ENCODE measurements around the gene ADGRG6.

DNA sequence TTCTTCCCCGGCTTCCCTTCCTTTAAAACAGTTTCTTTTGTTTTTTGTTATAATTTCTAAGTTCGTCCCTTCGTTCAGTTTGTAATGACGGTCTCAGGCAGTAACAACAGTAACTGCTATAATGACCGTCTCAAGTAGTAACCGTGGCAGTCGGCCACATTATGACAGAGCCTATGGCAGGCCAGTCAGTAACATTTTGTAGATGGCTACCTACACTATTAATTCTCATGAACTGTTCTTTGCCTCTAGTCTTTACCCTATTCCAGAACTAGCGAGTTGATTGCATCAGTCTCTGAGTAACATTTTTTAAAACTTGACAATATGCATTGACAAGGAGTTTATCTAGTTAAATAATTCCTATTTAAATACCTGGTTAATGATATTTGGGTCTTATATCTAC lies 43.0 kb upstream of the ADGRG6 start:
- TF ChIP-seq ESRRA (IDR thresholded peaks at IDR 0.05; ENCODE audit: low read length) (no peak), EZH2 (IDR thresholded peaks at IDR 0.05; ENCODE audit: borderline replicate concordance, control insufficient read depth, low read depth, low read length) (no peak), MXI1 (IDR thresholded peaks at IDR 0.05; ENCODE audit: low read depth, low read length) (no peak), FOXM1 (IDR thresholded peaks at IDR 0.05; ENCODE audit: low read depth, low read length) (no peak), TARDBP (IDR thresholded peaks at IDR 0.05; ENCODE audit: borderline replicate concordance) (no peak), POLR2A (IDR thresholded peaks at IDR 0.05; ENCODE audit: low read depth, low read length) (no peak), CEBPB (IDR thresholded peaks at IDR 0.05; ENCODE audit: borderline replicate concordance in 1 of 2, low read depth in 2 of 2, low read length in 2 of 2) (no peak)
- TF ChIP-seq, protein P1, sequence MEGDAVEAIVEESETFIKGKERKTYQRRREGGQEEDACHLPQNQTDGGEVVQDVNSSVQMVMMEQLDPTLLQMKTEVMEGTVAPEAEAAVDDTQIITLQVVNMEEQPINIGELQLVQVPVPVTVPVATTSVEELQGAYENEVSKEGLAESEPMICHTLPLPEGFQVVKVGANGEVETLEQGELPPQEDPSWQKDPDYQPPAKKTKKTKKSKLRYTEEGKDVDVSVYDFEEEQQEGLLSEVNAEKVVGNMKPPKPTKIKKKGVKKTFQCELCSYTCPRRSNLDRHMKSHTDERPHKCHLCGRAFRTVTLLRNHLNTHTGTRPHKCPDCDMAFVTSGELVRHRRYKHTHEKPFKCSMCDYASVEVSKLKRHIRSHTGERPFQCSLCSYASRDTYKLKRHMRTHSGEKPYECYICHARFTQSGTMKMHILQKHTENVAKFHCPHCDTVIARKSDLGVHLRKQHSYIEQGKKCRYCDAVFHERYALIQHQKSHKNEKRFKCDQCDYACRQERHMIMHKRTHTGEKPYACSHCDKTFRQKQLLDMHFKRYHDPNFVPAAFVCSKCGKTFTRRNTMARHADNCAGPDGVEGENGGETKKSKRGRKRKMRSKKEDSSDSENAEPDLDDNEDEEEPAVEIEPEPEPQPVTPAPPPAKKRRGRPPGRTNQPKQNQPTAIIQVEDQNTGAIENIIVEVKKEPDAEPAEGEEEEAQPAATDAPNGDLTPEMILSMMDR (IDR thresholded peaks at IDR 0.05 in 2 of 3, conservative IDR thresholded peaks at IDR 0.05 in 1 of 3; ENCODE audit: control insufficient read depth in 2 of 3, extremely low read depth in 1 of 3, insufficient read depth in 1 of 3, low read depth in 3 of 3, low read length in 3 of 3), result no peak
- TF ChIP-seq, protein P2, sequence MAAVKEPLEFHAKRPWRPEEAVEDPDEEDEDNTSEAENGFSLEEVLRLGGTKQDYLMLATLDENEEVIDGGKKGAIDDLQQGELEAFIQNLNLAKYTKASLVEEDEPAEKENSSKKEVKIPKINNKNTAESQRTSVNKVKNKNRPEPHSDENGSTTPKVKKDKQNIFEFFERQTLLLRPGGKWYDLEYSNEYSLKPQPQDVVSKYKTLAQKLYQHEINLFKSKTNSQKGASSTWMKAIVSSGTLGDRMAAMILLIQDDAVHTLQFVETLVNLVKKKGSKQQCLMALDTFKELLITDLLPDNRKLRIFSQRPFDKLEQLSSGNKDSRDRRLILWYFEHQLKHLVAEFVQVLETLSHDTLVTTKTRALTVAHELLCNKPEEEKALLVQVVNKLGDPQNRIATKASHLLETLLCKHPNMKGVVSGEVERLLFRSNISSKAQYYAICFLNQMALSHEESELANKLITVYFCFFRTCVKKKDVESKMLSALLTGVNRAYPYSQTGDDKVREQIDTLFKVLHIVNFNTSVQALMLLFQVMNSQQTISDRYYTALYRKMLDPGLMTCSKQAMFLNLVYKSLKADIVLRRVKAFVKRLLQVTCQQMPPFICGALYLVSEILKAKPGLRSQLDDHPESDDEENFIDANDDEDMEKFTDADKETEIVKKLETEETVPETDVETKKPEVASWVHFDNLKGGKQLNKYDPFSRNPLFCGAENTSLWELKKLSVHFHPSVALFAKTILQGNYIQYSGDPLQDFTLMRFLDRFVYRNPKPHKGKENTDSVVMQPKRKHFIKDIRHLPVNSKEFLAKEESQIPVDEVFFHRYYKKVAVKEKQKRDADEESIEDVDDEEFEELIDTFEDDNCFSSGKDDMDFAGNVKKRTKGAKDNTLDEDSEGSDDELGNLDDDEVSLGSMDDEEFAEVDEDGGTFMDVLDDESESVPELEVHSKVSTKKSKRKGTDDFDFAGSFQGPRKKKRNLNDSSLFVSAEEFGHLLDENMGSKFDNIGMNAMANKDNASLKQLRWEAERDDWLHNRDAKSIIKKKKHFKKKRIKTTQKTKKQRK (IDR thresholded peaks at IDR 0.05; ENCODE audit: low read depth, low read length), result no peak
- TF ChIP-seq, protein P3, sequence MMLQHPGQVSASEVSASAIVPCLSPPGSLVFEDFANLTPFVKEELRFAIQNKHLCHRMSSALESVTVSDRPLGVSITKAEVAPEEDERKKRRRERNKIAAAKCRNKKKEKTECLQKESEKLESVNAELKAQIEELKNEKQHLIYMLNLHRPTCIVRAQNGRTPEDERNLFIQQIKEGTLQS (IDR thresholded peaks at IDR 0.05; ENCODE audit: borderline replicate concordance, extremely low read depth, low read depth, low read length), result no peak
- TF ChIP-seq, protein P4, sequence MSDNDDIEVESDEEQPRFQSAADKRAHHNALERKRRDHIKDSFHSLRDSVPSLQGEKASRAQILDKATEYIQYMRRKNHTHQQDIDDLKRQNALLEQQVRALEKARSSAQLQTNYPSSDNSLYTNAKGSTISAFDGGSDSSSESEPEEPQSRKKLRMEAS (IDR thresholded peaks at IDR 0.05; ENCODE audit: low read depth, low read length), result no peak
